DOHH2 (cell line): ENCODE data around the gene OSBPL10.

Experiments
- H3F3A ChIP-seq: fragments of 200-600 bp; sonication (generic), shearing (Covaris generic); 2 replicates; pipeline ENCODE4 v1.6.0; 2016; ENCODE audit warnings: antibody characterized with exemption, mild to moderate bottlenecking; ENCODE audit not compliant: control insufficient read depth, insufficient read depth
- H3K27ac ChIP-seq: fragments of 200-600 bp; sonication (generic); 2 replicates; pipeline ENCODE4 v1.5.1; 2014; ENCODE audit warnings: low read depth, mild to moderate bottlenecking, low read length, moderate library complexity
- H3K27me3 ChIP-seq: fragments of 200-600 bp; sonication (generic); 2 replicates; pipeline ENCODE4 v1.6.1; 2014; ENCODE audit warnings: mild to moderate bottlenecking, low read length, mixed read lengths; ENCODE audit not compliant: control insufficient read depth
- H3K36me3 ChIP-seq: fragments of 200-600 bp; sonication (generic); 2 replicates; pipeline ENCODE4 v1.6.1; 2014; ENCODE audit warnings: mild to moderate bottlenecking, low read length, moderate library complexity, mixed read lengths; ENCODE audit not compliant: control insufficient read depth
- H3K4me1 ChIP-seq: fragments of 200-600 bp; sonication (generic); 2 replicates; pipeline ENCODE4 v1.6.1; 2014; ENCODE audit warnings: mild to moderate bottlenecking, low read length, mixed read lengths; ENCODE audit not compliant: control insufficient read depth
- H3K4me2 ChIP-seq: fragments of 200-600 bp; sonication (generic); 2 replicates; pipeline ENCODE4 v1.6.0; 2014; ENCODE audit warnings: mild to moderate bottlenecking, low read length, moderate library complexity
- H3K4me3 ChIP-seq: fragments of 200-600 bp; sonication (generic); 2 replicates; pipeline ENCODE4 v1.5.1; 2014; ENCODE audit warnings: mild to moderate bottlenecking, low read length, mixed read lengths
- H3K79me2 ChIP-seq: fragments of 200-600 bp; sonication (generic); 2 replicates; pipeline ENCODE4 v1.6.1; 2014; ENCODE audit warnings: mild to moderate bottlenecking, low read length, mixed read lengths; ENCODE audit not compliant: control insufficient read depth
- H3K9me2 ChIP-seq: fragments of 200-600 bp; sonication (generic); replicated peaks from 2 replicates; pipeline ENCODE4 v1.6.1; 2014; ENCODE audit warnings: mild to moderate bottlenecking, low read length, mixed read lengths; ENCODE audit not compliant: control insufficient read depth
- H3K9me3 ChIP-seq: fragments of 200-600 bp; sonication (generic); 2 replicates; pipeline ENCODE4 v1.6.1; 2014; ENCODE audit warnings: antibody characterized with exemption, low read length, mixed read lengths; ENCODE audit not compliant: control insufficient read depth, insufficient read depth
- H4K20me1 ChIP-seq: fragments of 200-600 bp; sonication (generic); 2 replicates; pipeline ENCODE4 v1.6.0; 2014; ENCODE audit warnings: low read depth, mild to moderate bottlenecking, antibody characterized with exemption, low read length, moderate library complexity; ENCODE audit not compliant: control insufficient read depth, insufficient read depth
- EZH2phosphoT487 ChIP-seq: fragments of 200-600 bp; sonication (generic); IDR thresholded peaks from 2 replicates; pipeline ENCODE4 v1.6.1; 2017; ENCODE audit warnings: borderline replicate concordance, mild to moderate bottlenecking, antibody characterized with exemption, low read length, moderate library complexity, mixed read lengths
- TF ChIP-seq, protein P1 (sequence below): fragments of 200-600 bp; sonication (generic); IDR thresholded peaks from one replicate; pipeline ENCODE4 v1.5.1; 2014; ENCODE audit warnings: antibody characterized with exemption, mild to moderate bottlenecking, low read depth, low read length; ENCODE audit not compliant: poor library complexity, severe bottlenecking

The OSBPL10 gene

GRCh38 chr3:31922962-31923361 lies 58.1 kb downstream of the OSBPL10 start:
- TF ChIP-seq EZH2phosphoT487 = no peak
- TF ChIP-seq, protein P1, sequence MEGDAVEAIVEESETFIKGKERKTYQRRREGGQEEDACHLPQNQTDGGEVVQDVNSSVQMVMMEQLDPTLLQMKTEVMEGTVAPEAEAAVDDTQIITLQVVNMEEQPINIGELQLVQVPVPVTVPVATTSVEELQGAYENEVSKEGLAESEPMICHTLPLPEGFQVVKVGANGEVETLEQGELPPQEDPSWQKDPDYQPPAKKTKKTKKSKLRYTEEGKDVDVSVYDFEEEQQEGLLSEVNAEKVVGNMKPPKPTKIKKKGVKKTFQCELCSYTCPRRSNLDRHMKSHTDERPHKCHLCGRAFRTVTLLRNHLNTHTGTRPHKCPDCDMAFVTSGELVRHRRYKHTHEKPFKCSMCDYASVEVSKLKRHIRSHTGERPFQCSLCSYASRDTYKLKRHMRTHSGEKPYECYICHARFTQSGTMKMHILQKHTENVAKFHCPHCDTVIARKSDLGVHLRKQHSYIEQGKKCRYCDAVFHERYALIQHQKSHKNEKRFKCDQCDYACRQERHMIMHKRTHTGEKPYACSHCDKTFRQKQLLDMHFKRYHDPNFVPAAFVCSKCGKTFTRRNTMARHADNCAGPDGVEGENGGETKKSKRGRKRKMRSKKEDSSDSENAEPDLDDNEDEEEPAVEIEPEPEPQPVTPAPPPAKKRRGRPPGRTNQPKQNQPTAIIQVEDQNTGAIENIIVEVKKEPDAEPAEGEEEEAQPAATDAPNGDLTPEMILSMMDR = no peak
- H3K4me2 ChIP-seq = peak overlapping the region; percentile 17
- peaks cover 100% of the 10 kb centered on the region for H3K79me2 ChIP-seq
- H3K4me1 ChIP-seq = peaks cover 98% of the 10 kb centered on the region
- no peak overlapping the region for H3K4me3 ChIP-seq
- H3K9me3 ChIP-seq = no peaks in the 10 kb centered on the region
- no peaks in the 10 kb centered on the region for H3K27me3 ChIP-seq
- peak overlapping the region; percentile 5; the same call in 1 of the 2 replicates for H3K27ac ChIP-seq
- H4K20me1 ChIP-seq = no peaks in the 10 kb centered on the region
- H3K36me3 ChIP-seq = peaks cover 61% of the 10 kb centered on the region
- H3F3A ChIP-seq = peaks cover 34% of the 10 kb centered on the region
- no peaks in the 10 kb centered on the region for H3K9me2 ChIP-seq

DNA sequence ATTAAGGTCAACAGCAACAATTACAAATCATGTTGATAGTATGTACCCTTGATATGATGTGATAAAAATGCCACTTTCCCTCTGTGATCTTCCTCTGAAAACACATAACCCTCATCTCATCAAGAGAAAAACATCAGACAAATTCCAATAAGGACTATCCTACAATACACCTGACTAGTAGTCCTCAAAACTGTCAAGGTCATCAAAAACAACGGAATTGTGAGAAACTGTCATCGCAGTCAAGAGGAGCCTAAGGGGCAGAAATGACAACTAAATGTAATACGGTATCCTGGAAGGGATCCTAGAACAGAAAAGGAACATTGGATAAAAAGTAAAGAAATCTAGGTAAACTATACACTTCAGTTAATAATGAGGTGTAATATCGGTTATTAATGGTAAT lies 59.2 kb downstream of the OSBPL10 start:
- Histone ChIP-seq H3K4me1 (peaks cover 96% of the 10 kb centered on the region), H3K4me3 (0 out of 2 replicates have a peak overlapping the region, but pooled peaks have one; percentile 7), H3F3A (peaks cover 36% of the 10 kb centered on the region), H3K27ac (peak overlapping the region; percentile 18), H3K36me3 (peaks cover 54% of the 10 kb centered on the region), H4K20me1 (no peaks in the 10 kb centered on the region), H3K79me2 (peaks cover 93% of the 10 kb centered on the region), H3K9me3 (no peaks in the 10 kb centered on the region), H3K27me3 (no peaks in the 10 kb centered on the region), H3K4me2 (peak overlapping the region; percentile 13; the same call in 1 of the 2 replicates), H3K9me2 (no peaks in the 10 kb centered on the region)
- no peak for TF ChIP-seq EZH2phosphoT487
- TF ChIP-seq, protein P1 = no peak

DNA sequence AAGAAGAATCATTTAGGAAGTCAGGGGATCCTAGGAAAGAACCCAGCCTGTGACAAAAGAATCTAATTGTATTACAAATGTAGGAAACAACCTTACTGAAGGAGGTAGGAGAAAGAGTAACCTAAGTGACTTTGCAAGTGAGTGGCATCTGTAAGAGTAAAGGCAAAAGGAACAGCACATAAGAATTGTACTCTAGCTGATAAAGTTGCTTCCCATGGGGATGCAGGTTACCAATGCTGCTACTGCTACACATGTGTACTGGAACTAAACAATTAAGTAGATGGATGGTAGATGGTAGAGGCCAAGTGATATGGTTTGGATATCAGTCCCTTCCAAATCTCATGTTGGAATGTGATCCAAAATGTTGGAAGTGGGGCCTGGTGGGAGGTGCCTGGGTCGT lies 60.8 kb downstream of the OSBPL10 start:
- no peak for TF ChIP-seq EZH2phosphoT487
- TF ChIP-seq, protein P1 = no peak
- peak overlapping the region; percentile 98 for H3K27ac ChIP-seq
- H3K4me3 ChIP-seq = peak overlapping the region; percentile 59
- no peaks in the 10 kb centered on the region for H4K20me1 ChIP-seq
- peaks cover 96% of the 10 kb centered on the region for H3K4me1 ChIP-seq
- H3K79me2 ChIP-seq = peaks cover 93% of the 10 kb centered on the region
- H3K9me3 ChIP-seq = no peaks in the 10 kb centered on the region
- peak overlapping the region; percentile 93 for H3K4me2 ChIP-seq
- H3K27me3 ChIP-seq = no peaks in the 10 kb centered on the region
- H3F3A ChIP-seq = peaks cover 37% of the 10 kb centered on the region
- H3K9me2 ChIP-seq = no peaks in the 10 kb centered on the region
- peaks cover 57% of the 10 kb centered on the region for H3K36me3 ChIP-seq
